Adrenal gland (tissue), 5 donors: ENCODE results near the gene ITPKA.

Experiments used
- CTCF ChIP-seq, 6 experiments: fragments of 450-650 bp in 4 of 6; fragments of 200-600 bp in 2 of 6; sonication (generic) in 1 of 6; IDR thresholded peaks; 1 replicate in 5 of 6; 2 replicates in 1 of 6; pipeline versions ENCODE4 v1.5.1 to v1.8.0; 2016 to 2021; ENCODE audit warnings: antibody characterized with exemption in 6 of 6, mild to moderate bottlenecking in 2 of 6, moderate library complexity in 1 of 6
- POLR2A ChIP-seq, 2 donors: fragments of 450-650 bp; IDR thresholded peaks; one replicate each; pipeline ENCODE4 v1.6.1; 2017; ENCODE audit warnings: antibody characterized with exemption in 2 of 2, mild to moderate bottlenecking in 2 of 2, moderate library complexity in 1 of 2
- donor health status: DM: no; HTN: no; CAD: no.

GRCh38 chr15:41506796-41507341, 13.2 kb downstream of the ITPKA start:
- TF ChIP-seq CTCF (IDR thresholded peaks at IDR 0.05) (no peak), POLR2A (IDR thresholded peaks at IDR 0.05) (no peak)
